ENCODE data around the gene EDRF1.
A peak's percentile ranks its signal among the peaks of the same experiment; 100 is the strongest.

Gene EDRF1

DNA sequence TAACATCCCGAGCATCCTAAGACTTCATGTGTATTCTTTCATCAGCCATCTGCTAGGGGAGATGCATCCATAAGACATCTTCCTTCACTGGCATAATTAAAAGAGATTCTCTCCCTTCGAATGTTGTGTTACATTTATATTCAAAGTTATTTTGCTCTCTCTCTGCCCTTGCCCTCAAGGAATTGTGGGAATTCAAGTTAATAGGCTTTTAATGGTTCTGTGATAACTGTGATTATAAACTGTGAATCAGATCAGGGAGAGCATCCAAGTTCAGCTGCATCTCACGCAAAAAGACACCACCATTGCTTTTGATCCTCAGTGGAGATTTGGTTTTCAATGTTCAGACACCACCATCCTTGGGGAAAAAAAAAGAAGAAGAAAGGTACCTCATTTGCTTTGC lies 27.3 kb upstream of the EDRF1 start:
- Histone ChIP-seq H3K79me2 (ENCODE audit: control insufficient read depth, low read length) (no peaks in the 10 kb centered on the region), H3K9me3 (ENCODE audit: control insufficient read depth, insufficient read depth, low read length) (no peaks in the 10 kb centered on the region), H3K4me1 (ENCODE audit: control insufficient read depth, low read length) (peaks cover 13% of the 10 kb centered on the region), H3K36me3 (ENCODE audit: control insufficient read depth, low read length) (no peaks in the 10 kb centered on the region), H3K27me3 (ENCODE audit: control insufficient read depth, low read length) (peaks cover 3% of the 10 kb centered on the region; the same call in 1 of the 2 replicates), H3K27ac (ENCODE audit: low read depth, low read length) (no peak overlapping the region), H3K4me3 (ENCODE audit: low read length) (0 out of 2 replicates have a peak overlapping the region, but pooled peaks have one; percentile 18), H3K9me2 (replicated peaks; ENCODE audit: control insufficient read depth, low read length) (no peaks in the 10 kb centered on the region), H3K4me2 (ENCODE audit: low read length) (peak overlapping the region; percentile 44), H3F3A (ENCODE audit: control insufficient read depth, insufficient read depth) (no peaks in the 10 kb centered on the region), H4K20me1 (ENCODE audit: control insufficient read depth, insufficient read depth, low read depth, low read length) (no peaks in the 10 kb centered on the region)
- TF ChIP-seq, protein P1, sequence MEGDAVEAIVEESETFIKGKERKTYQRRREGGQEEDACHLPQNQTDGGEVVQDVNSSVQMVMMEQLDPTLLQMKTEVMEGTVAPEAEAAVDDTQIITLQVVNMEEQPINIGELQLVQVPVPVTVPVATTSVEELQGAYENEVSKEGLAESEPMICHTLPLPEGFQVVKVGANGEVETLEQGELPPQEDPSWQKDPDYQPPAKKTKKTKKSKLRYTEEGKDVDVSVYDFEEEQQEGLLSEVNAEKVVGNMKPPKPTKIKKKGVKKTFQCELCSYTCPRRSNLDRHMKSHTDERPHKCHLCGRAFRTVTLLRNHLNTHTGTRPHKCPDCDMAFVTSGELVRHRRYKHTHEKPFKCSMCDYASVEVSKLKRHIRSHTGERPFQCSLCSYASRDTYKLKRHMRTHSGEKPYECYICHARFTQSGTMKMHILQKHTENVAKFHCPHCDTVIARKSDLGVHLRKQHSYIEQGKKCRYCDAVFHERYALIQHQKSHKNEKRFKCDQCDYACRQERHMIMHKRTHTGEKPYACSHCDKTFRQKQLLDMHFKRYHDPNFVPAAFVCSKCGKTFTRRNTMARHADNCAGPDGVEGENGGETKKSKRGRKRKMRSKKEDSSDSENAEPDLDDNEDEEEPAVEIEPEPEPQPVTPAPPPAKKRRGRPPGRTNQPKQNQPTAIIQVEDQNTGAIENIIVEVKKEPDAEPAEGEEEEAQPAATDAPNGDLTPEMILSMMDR (IDR thresholded peaks at IDR 0.05; ENCODE audit: low read depth, low read length, poor library complexity, severe bottlenecking): no peak
- TF ChIP-seq EZH2phosphoT487 (IDR thresholded peaks at IDR 0.05; ENCODE audit: borderline replicate concordance, low read length): no peak

DNA sequence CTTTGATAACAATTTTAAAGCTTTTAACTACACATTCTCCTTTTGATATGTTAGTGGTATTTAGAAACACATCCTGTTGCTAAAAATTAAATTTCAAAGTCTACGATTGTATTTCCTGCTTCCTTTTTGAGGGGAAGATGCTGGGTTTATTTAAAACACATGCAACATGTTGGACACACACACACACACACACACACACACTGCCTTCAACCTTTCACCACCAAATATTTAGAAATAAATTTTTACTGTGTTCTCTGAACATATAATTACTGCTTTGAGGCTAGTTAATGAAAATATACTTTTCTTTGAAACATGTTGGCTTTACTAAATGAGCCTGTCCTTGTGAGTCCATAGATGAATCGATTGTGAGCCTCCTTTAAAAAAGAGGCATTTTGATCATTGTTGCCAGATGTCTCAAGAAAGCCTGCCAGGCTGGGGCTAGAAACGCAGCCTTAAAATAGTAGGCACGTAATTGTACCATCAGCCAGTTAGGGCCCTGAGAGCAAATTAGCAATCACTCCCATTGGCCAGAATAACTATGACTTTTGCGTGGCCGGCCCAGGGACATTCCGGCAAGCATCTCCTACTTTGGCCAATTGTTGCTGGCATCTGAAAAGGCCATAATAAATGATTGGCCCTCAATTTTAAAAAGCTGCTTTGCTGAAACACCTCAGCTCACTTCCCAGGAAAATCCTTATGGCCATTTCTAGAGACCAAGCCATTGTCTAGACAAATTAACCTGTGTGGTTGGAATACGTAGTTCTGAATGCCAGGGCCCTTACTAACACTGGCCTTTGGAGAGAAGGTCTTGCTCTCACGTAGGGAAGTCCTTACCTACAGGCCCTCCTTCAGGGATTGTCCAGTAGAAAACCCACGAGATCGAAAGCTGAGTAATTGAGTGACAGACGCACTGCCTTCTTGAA lies 26.6 kb upstream of the EDRF1 start:
- no peak for TF ChIP-seq EZH2phosphoT487 (IDR thresholded peaks at IDR 0.05; ENCODE audit: borderline replicate concordance, low read length)
- TF ChIP-seq, protein P1 (IDR thresholded peaks at IDR 0.05; ENCODE audit: low read depth, low read length, poor library complexity, severe bottlenecking): no peak
- Histone ChIP-seq H3K4me3 (ENCODE audit: low read length) (0 out of 2 replicates have a peak overlapping the region, but pooled peaks have one; percentile 18), H3K27ac (ENCODE audit: low read depth, low read length) (no peak overlapping the region), H3K9me3 (ENCODE audit: control insufficient read depth, insufficient read depth, low read length) (no peaks in the 10 kb centered on the region), H3K9me2 (replicated peaks; ENCODE audit: control insufficient read depth, low read length) (no peaks in the 10 kb centered on the region), H3F3A (ENCODE audit: control insufficient read depth, insufficient read depth) (no peaks in the 10 kb centered on the region), H3K79me2 (ENCODE audit: control insufficient read depth, low read length) (no peaks in the 10 kb centered on the region), H3K36me3 (ENCODE audit: control insufficient read depth, low read length) (no peaks in the 10 kb centered on the region), H3K4me2 (ENCODE audit: low read length) (peak overlapping the region; percentile 44), H3K4me1 (ENCODE audit: control insufficient read depth, low read length) (peaks cover 13% of the 10 kb centered on the region), H3K27me3 (ENCODE audit: control insufficient read depth, low read length) (peaks cover 3% of the 10 kb centered on the region; the same call in 1 of the 2 replicates), H4K20me1 (ENCODE audit: control insufficient read depth, insufficient read depth, low read depth, low read length) (no peaks in the 10 kb centered on the region)

GRCh38 chr10:125693524-125693847 lies 26.0 kb upstream of the EDRF1 start:
- no peaks in the 10 kb centered on the region for H3K79me2 ChIP-seq (ENCODE audit: control insufficient read depth, low read length)
- H3K36me3 ChIP-seq (ENCODE audit: control insufficient read depth, low read length): no peaks in the 10 kb centered on the region
- H3K9me2 ChIP-seq (replicated peaks; ENCODE audit: control insufficient read depth, low read length): no peaks in the 10 kb centered on the region
- TF ChIP-seq EZH2phosphoT487 (IDR thresholded peaks at IDR 0.05; ENCODE audit: borderline replicate concordance, low read length): no peak
- TF ChIP-seq, protein P1 (IDR thresholded peaks at IDR 0.05; ENCODE audit: low read depth, low read length, poor library complexity, severe bottlenecking): no peak
- H3K4me2 ChIP-seq (ENCODE audit: low read length): no peak overlapping the region
- H3K9me3 ChIP-seq (ENCODE audit: control insufficient read depth, insufficient read depth, low read length): no peaks in the 10 kb centered on the region
- H3K4me1 ChIP-seq (ENCODE audit: control insufficient read depth, low read length): peaks cover 13% of the 10 kb centered on the region
- H3K4me3 ChIP-seq (ENCODE audit: low read length): no peak overlapping the region
- H3F3A ChIP-seq (ENCODE audit: control insufficient read depth, insufficient read depth): no peaks in the 10 kb centered on the region
- H3K27ac ChIP-seq (ENCODE audit: low read depth, low read length): no peak overlapping the region
- peaks cover 3% of the 10 kb centered on the region; the same call in 1 of the 2 replicates for H3K27me3 ChIP-seq (ENCODE audit: control insufficient read depth, low read length)
- H4K20me1 ChIP-seq (ENCODE audit: control insufficient read depth, insufficient read depth, low read depth, low read length): no peaks in the 10 kb centered on the region

All from DOHH2 (cell line).